ENCODE measurements around the gene MAGI1.

DNA sequence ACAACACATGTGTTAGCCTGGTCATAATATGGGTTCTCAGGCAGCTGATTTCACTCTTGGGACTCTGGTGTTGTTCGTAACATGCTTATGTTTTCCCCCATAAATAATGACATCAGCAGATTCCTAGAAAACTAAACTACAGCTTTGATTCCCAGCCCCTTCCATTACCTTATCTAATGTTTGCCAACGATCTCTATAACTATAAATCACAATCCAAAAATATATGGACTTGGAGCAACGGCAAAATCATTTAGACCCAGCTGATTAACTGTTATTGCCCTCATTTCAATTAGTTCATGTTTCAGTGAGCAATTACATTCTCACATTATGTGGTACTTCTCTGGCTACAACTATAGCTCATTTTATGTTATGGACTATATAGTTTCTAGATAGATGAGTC is 531.3 kb downstream of the MAGI1 start:
- TF ChIP-seq, protein P1, sequence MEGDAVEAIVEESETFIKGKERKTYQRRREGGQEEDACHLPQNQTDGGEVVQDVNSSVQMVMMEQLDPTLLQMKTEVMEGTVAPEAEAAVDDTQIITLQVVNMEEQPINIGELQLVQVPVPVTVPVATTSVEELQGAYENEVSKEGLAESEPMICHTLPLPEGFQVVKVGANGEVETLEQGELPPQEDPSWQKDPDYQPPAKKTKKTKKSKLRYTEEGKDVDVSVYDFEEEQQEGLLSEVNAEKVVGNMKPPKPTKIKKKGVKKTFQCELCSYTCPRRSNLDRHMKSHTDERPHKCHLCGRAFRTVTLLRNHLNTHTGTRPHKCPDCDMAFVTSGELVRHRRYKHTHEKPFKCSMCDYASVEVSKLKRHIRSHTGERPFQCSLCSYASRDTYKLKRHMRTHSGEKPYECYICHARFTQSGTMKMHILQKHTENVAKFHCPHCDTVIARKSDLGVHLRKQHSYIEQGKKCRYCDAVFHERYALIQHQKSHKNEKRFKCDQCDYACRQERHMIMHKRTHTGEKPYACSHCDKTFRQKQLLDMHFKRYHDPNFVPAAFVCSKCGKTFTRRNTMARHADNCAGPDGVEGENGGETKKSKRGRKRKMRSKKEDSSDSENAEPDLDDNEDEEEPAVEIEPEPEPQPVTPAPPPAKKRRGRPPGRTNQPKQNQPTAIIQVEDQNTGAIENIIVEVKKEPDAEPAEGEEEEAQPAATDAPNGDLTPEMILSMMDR (IDR thresholded peaks at IDR 0.05 in 8 of 11, conservative IDR thresholded peaks at IDR 0.05 in 3 of 11) = no peak
- TF ChIP-seq POLR2AphosphoS5 (IDR thresholded peaks at IDR 0.05) = no peak
- no peak for TF ChIP-seq POLR2A (IDR thresholded peaks at IDR 0.05)
